ENCODE results near the gene PRCC. TPM values are rescaled to one million over a fixed set of nuclear protein-coding genes. Genes with fewer than 3 reads are reported as not detected.
A peak's percentile ranks its signal among the peaks of the same experiment; 100 is the strongest.

The PRCC gene
- total RNA-seq, 2 experiments from 2014 or later = 58.6 to 67.2 TPM

DNA sequence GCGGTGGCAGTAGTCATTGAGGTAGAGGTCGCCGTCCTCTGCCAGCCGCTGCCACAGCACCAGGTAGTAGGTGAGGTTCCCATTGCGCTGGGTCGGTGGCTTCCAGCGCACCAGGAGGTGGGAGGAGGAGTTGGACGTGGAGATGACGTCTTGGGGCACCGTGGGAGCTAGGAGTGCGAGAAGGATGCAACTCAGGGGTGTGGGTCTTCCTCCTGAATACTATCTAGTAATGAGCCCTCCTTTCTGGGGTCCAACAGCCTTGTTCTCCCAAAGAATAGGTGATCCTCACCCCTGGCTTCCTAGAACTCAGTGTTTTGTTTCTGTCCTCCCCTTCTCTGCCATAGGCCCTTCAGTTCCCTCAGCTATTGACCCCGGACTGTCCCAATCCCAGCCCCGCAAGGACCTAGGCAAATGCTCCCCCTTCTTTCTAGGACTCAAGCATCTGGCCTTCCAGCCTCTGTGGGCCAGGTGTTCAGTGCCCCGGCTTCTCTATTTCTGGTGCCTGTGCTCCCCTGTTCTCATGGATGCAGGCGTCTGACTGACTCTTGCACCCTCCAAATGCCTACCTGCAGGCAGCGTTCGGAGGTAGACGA lies 78.7 kb downstream of the PRCC start:
- ChIA-PET CTCF (interaction anchor here (1.1 to 5.0 kb wide), 5 partner anchors 8 to 156 kb away, joined by 4 to 47 read pairs (median 5); partner anchors contain the start of gene NTRK1), POLR2A (interaction anchor here (0.6 kb wide), 1 partner anchor 61 kb away, joined by 3 read pairs; no protein-coding TSS in a partner anchor)
- H3K27me3 Mint-ChIP-seq = peaks cover 52% of the 10 kb centered on the region
- no peak for DNase-seq
- no peaks in the 10 kb centered on the region for H3K9me3 Mint-ChIP-seq
- no peak overlapping the region for H3K27ac Mint-ChIP-seq
- intact Hi-C loops (cut with micrococcal nuclease) = no loop called here
- H3K4me1 Mint-ChIP-seq (ENCODE audit: low read depth) = peaks cover 20% of the 10 kb centered on the region
- H3K36me3 Mint-ChIP-seq = no peaks in the 10 kb centered on the region
- no peak overlapping the region for H3K4me3 Mint-ChIP-seq

GRCh38 chr1:156846643-156847042 lies 79.3 kb downstream of the PRCC start:
- POLR2A ChIA-PET = interaction anchor here (0.6 to 2.4 kb wide), 3 partner anchors 8 to 61 kb away, joined by 3 to 9 read pairs (median 5); no protein-coding TSS in a partner anchor
- CTCF ChIA-PET = interaction anchor here (1.1 to 5.0 kb wide), 5 partner anchors 8 to 157 kb away, joined by 4 to 47 read pairs (median 5); no protein-coding TSS in a partner anchor
- intact Hi-C loops (cut with micrococcal nuclease) = no loop called here
- Mint-ChIP-seq H3K27me3 (peaks cover 50% of the 10 kb centered on the region), H3K4me3 (no peak overlapping the region), H3K36me3 (no peaks in the 10 kb centered on the region), H3K27ac (no peak overlapping the region), H3K4me1 (ENCODE audit: low read depth) (peaks cover 20% of the 10 kb centered on the region), H3K9me3 (no peaks in the 10 kb centered on the region)
- DNase-seq = no peak

DNA sequence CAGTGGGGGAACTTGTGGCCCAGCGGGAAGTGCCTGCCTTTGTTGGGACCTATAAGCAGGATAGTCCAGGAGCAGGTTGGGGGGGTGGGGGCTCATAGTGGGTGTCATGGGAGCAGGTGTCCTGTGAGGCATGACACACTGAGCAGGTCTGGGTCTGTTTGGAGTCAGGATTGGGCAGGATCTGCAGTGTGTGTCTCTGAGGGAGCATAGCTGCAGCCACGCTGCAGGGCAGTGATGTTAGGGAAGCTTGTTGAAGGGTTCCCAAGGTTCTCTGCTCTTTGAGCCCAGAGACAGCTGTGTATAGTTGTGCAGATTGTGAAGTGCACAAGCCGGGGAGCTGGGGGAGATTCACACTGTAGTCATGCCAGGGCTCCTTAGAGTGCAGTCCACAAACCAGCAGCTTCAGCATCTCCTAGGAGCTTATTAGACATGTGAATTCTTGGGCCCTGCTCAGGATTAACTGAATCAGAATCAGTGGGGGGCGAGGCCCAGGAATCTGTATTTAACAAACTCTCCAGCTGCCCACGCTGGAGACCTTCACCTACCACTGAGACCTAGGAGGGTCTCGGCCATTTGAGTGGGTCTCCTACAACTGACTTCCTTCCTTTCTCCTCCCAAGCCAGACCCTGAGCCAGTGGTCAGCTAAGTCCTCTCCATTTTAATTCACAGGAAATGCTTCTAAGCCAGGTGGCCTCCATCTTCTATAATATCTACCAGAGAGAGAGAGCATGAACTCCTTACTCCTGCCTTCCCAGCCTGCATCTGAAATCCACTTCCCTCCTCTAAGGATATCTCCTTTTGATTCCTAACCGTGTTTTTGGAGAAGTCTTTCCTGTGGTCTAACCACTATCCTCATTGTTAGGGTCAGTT lies 80.5 kb downstream of the PRCC start:
- no peak for DNase-seq
- intact Hi-C loops (cut with micrococcal nuclease) = no loop called here
- peaks cover 20% of the 10 kb centered on the region for H3K4me1 Mint-ChIP-seq (ENCODE audit: low read depth)
- H3K9me3 Mint-ChIP-seq = no peaks in the 10 kb centered on the region
- no peak overlapping the region for H3K4me3 Mint-ChIP-seq
- H3K27me3 Mint-ChIP-seq = peaks cover 38% of the 10 kb centered on the region
- H3K36me3 Mint-ChIP-seq = no peaks in the 10 kb centered on the region
- POLR2A ChIA-PET = interaction anchor here (1.0 to 2.4 kb wide), 4 partner anchors 9 to 40 kb away, joined by 3 to 9 read pairs (median 6); partner anchors contain the start of genes INSRR and NTRK1
- no peak overlapping the region for H3K27ac Mint-ChIP-seq
- CTCF ChIA-PET = interaction anchor here (1.1 to 5.0 kb wide), 6 partner anchors 9 to 122 kb away, joined by 3 to 47 read pairs (median 10); partner anchors contain the start of gene NTRK1

DNA sequence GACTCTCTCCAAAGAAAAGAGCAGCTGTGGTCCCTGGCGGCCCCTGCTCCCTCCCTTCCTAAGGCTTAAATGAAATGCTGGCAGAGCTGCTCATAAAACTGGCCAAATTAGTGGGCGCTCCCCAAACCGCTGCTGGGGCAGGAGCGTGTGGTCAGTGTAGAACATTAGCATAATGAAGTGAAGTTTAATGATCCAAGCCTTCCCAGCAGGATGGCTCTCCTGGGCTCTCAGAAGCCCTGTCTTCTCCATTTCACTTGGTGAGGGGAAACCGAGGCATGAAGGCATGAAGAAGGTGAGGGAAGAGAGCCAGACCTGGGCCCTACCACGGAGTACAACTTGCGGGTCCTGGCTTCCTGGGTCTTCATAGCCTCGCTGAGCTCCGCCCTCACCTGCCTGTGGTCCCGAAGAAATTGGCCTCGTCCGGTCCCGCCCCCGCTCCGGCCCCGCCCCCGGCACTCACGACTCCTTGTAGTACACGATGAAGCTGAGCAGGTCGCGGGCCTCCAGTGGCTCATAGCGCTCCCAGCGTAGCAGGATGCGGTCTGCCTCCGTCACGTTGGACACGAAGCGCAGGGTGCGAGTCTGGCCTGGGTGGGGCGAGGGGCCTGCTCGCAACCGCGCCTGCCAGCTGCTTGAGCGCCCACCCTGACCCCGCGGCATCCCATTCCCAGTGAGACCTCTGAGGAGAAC lies 81.3 kb downstream of the PRCC start:
- H3K27me3 Mint-ChIP-seq = peaks cover 33% of the 10 kb centered on the region
- no peak overlapping the region for H3K27ac Mint-ChIP-seq
- peaks cover 20% of the 10 kb centered on the region for H3K4me1 Mint-ChIP-seq (ENCODE audit: low read depth)
- peak overlapping the region; percentile 8 for H3K4me3 Mint-ChIP-seq
- no peaks in the 10 kb centered on the region for H3K9me3 Mint-ChIP-seq
- ChIA-PET POLR2A (interaction anchor here (0.5 to 2.4 kb wide), 4 partner anchors 9 to 77 kb away, joined by 3 to 9 read pairs (median 3); no protein-coding TSS in a partner anchor), CTCF (interaction anchor here (0.8 to 5.0 kb wide), 7 partner anchors 9 to 122 kb away, joined by 3 to 47 read pairs (median 9); partner anchors contain the start of gene NTRK1)
- DNase-seq = peak; percentile 86
- no peaks in the 10 kb centered on the region for H3K36me3 Mint-ChIP-seq
- intact Hi-C loops (cut with micrococcal nuclease) = no loop called here

DNA sequence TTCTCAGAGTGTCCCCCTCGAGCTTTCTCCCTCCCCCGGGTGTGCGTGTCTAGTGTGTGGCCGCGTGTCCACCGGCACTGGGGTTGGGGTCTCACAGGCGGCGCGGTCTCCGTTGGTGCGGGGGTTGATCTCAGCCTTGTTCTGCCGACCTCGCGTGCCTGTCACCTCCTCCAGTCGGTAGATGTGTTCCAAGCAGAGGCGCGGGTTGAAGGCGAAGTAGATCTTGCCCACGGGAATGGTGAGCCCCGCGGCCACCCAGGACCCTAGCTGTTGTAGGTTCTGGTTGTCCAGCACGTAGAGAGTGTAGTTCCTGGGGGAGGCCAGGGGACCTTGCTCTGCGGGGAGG lies 81.8 kb downstream of the PRCC start:
- intact Hi-C loops (cut with micrococcal nuclease) = no loop called here
- no peak for DNase-seq
- H3K4me3 Mint-ChIP-seq = peak overlapping the region; percentile 8
- peaks cover 17% of the 10 kb centered on the region for H3K4me1 Mint-ChIP-seq (ENCODE audit: low read depth)
- CTCF ChIA-PET = interaction anchor here (0.8 to 5.0 kb wide), 5 partner anchors 9 to 123 kb away, joined by 4 to 47 read pairs (median 10); partner anchors contain the start of gene NTRK1
- H3K27ac Mint-ChIP-seq = no peak overlapping the region
- no peaks in the 10 kb centered on the region for H3K36me3 Mint-ChIP-seq
- POLR2A ChIA-PET = interaction anchor here (0.5 to 2.4 kb wide), 3 partner anchors 9 to 78 kb away, joined by 3 to 9 read pairs (median 3); no protein-coding TSS in a partner anchor
- H3K9me3 Mint-ChIP-seq = no peaks in the 10 kb centered on the region
- peaks cover 28% of the 10 kb centered on the region for H3K27me3 Mint-ChIP-seq

Other genes starting within 250 kb of the PRCC start
- gene IQGAP3, start 195.0 kb upstream of the PRCC start, total RNA-seq = 10 to 100 TPM; 16.9 to 19.3 TPM
- under 1 TPM; 0.51 to 0.90 TPM for gene TTC24, start 187.8 kb upstream of the PRCC start, total RNA-seq
- 10 to 100 TPM; 73.6 to 76.7 TPM for gene NAXE, start 175.8 kb upstream of the PRCC start, total RNA-seq
- 10 to 100 TPM; 40.2 to 43.2 TPM for gene GPATCH4, start 166.1 kb upstream of the PRCC start, total RNA-seq
- gene HAPLN2, start 148.1 kb upstream of the PRCC start, total RNA-seq = under 1 TPM; 0.21 to 0.34 TPM
- not detected for gene BCAN, start 125.4 kb upstream of the PRCC start, total RNA-seq
- gene NES, start 90.1 kb upstream of the PRCC start, total RNA-seq = under 1 TPM in 1 of 2 experiments, not detected in 1; 0.07 TPM
- gene CRABP2, start 62.0 kb upstream of the PRCC start, total RNA-seq = 1 to 10 TPM; 1.1 to 2.3 TPM
- gene METTL25B, start 39.1 kb upstream of the PRCC start, total RNA-seq = 10 to 100 TPM; 43.0 to 46.3 TPM
- gene ISG20L2, start 38.8 kb upstream of the PRCC start, total RNA-seq = 10 to 100 TPM; 35.6 to 36.8 TPM
- 100 to 1,000 TPM; 105 to 106 TPM for gene MRPL24, start 26.4 kb upstream of the PRCC start, total RNA-seq
- gene HDGF, start 15.9 kb upstream of the PRCC start, total RNA-seq = 100 to 1,000 TPM; 357 to 365 TPM
- gene SH2D2A, start 49.3 kb downstream of the PRCC start, total RNA-seq = 100 to 1,000 TPM; 280 to 294 TPM
- under 1 TPM; 0.05 to 0.14 TPM for gene INSRR, start 91.6 kb downstream of the PRCC start, total RNA-seq
- 1 to 10 TPM; 6.4 to 6.7 TPM for gene NTRK1, start 93.3 kb downstream of the PRCC start, total RNA-seq
- gene PEAR1, start 126.2 kb downstream of the PRCC start, total RNA-seq = not detected
- not detected for gene LRRC71, start 153.1 kb downstream of the PRCC start, total RNA-seq